Right atrium auricular region (tissue), 2 donors: ENCODE results near the gene UMODL1. TPM values are rescaled to one million over a fixed set of nuclear protein-coding genes. Genes with fewer than 3 reads are reported as not detected.

Experiments used
- DNase-seq: peaks from one replicate; pipeline ENCODE4 v3.0.0-alpha.2; 2019; ENCODE audit warnings: low spot score
- H3K27ac ChIP-seq, 2 donors: fragments of 200-600 bp; sonication (generic); 1 replicate in 1 of 2; 2 replicates in 1 of 2; pipeline ENCODE4 v1.5.1; 2016 to 2019
- H3K27me3 ChIP-seq, 2 donors: fragments of 200-600 bp; sonication (generic); one replicate each; pipeline versions ENCODE4 v1.5.1 to v1.6.0; 2017 to 2019
- H3K36me3 ChIP-seq: fragments of 200-600 bp; sonication (generic); one replicate; pipeline ENCODE4 v1.5.1; 2016
- H3K4me1 ChIP-seq, 2 donors: fragments of 200-600 bp; sonication (generic); one replicate each; pipeline versions ENCODE4 v1.5.1 to v1.6.0; 2017 to 2019
- H3K4me3 ChIP-seq, 2 donors: fragments of 200-600 bp; sonication (generic); 1 replicate in 1 of 2; 2 replicates in 1 of 2; pipeline ENCODE4 v1.5.1; 2017 to 2019; ENCODE audit warnings: mild to moderate bottlenecking in 1 of 2, moderate library complexity in 1 of 2
- H3K9me3 ChIP-seq, 2 donors: fragments of 200-600 bp; sonication (generic); one replicate each; pipeline ENCODE4 v1.5.1; 2019
- total RNA-seq, 2 donors: library from RNA; depleted of rRNA; stranded (reverse); fragments of >200 nt; gene quantifications; one replicate each; pipeline ENCODE4 v1.1.0, GENCODE V29; 2016
- TF ChIP-seq, protein P1 (sequence below), 2 donors: fragments of 200-600 bp; sonication (generic); IDR thresholded peaks; one replicate each; pipeline ENCODE4 v1.5.1; 2019; ENCODE audit warnings: antibody characterized with exemption in 2 of 2

Gene UMODL1
- total RNA-seq, 2 donors from 2014 or later, result not detected

DNA sequence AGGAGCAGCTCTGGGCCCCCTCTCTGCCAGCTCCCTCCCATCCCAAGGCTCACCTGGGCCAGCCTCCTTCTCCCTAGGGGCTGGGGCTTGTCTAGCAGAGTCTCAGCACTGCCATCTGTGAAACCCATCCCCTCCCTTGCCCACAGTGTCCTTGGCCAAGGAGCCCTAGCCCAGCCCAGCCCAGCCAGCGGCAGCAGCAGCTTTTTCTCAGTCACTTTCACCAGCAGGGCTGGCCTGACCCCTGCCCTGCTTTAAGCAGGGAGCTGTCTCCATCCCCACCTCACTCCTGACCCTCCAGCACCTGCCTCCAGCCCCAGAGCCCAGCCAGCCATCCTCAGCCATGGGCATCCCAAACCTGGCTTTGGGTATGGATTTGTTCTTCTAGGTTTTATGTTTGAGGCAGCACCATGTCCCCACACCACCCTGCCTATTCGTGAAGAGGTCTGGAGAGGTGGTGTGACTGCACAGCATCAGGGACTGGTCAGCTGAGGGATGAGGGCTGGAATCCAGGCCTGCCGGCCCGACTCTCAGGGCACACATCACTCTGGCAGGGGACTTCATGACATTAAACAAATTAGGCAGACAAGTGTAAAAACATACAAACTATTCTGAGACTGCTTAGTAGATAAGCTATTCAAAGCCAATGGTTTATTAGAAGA is 111.7 kb downstream of the UMODL1 start:
- TF ChIP-seq, protein P1, sequence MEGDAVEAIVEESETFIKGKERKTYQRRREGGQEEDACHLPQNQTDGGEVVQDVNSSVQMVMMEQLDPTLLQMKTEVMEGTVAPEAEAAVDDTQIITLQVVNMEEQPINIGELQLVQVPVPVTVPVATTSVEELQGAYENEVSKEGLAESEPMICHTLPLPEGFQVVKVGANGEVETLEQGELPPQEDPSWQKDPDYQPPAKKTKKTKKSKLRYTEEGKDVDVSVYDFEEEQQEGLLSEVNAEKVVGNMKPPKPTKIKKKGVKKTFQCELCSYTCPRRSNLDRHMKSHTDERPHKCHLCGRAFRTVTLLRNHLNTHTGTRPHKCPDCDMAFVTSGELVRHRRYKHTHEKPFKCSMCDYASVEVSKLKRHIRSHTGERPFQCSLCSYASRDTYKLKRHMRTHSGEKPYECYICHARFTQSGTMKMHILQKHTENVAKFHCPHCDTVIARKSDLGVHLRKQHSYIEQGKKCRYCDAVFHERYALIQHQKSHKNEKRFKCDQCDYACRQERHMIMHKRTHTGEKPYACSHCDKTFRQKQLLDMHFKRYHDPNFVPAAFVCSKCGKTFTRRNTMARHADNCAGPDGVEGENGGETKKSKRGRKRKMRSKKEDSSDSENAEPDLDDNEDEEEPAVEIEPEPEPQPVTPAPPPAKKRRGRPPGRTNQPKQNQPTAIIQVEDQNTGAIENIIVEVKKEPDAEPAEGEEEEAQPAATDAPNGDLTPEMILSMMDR (IDR thresholded peaks at IDR 0.05), result no peak
- no peak overlapping the region for H3K27ac ChIP-seq

GRCh38 chr21:42183374-42184266 is 112.5 kb downstream of the UMODL1 start:
- H3K27ac ChIP-seq, result no peak overlapping the region
- no peaks in the 10 kb centered on the region for H3K36me3 ChIP-seq
- TF ChIP-seq, protein P1 (IDR thresholded peaks at IDR 0.05), result no peak
- H3K4me3 ChIP-seq, result no peak overlapping the region
- H3K27me3 ChIP-seq, result no peaks in the 10 kb centered on the region
- H3K9me3 ChIP-seq, result no peaks in the 10 kb centered on the region
- H3K4me1 ChIP-seq, result peaks cover 0 to 12% of the 10 kb centered on the region in 2 donors
- DNase-seq, result peak; percentile 2

More for the DNA sequence above, 111.7 kb downstream of the UMODL1 start:
- H3K36me3 ChIP-seq, result no peaks in the 10 kb centered on the region
- no peaks in the 10 kb centered on the region for H3K9me3 ChIP-seq
- H3K4me3 ChIP-seq, result no peak overlapping the region
- H3K4me1 ChIP-seq, result peaks cover 0 to 4% of the 10 kb centered on the region in 2 donors
- peak; percentile 43 for DNase-seq
- no peaks in the 10 kb centered on the region for H3K27me3 ChIP-seq

GRCh38 chr21:42186591-42186990 is 115.5 kb downstream of the UMODL1 start:
- TF ChIP-seq, protein P1 (IDR thresholded peaks at IDR 0.05), result no peak
- no peak overlapping the region for H3K4me3 ChIP-seq
- H3K27me3 ChIP-seq, result no peaks in the 10 kb centered on the region
- no peaks in the 10 kb centered on the region for H3K36me3 ChIP-seq
- peak; percentile 2 for DNase-seq
- H3K9me3 ChIP-seq, result no peaks in the 10 kb centered on the region
- H3K27ac ChIP-seq, result no peak overlapping the region
- H3K4me1 ChIP-seq, result peaks cover 0 to 14% of the 10 kb centered on the region in 2 donors

DNA sequence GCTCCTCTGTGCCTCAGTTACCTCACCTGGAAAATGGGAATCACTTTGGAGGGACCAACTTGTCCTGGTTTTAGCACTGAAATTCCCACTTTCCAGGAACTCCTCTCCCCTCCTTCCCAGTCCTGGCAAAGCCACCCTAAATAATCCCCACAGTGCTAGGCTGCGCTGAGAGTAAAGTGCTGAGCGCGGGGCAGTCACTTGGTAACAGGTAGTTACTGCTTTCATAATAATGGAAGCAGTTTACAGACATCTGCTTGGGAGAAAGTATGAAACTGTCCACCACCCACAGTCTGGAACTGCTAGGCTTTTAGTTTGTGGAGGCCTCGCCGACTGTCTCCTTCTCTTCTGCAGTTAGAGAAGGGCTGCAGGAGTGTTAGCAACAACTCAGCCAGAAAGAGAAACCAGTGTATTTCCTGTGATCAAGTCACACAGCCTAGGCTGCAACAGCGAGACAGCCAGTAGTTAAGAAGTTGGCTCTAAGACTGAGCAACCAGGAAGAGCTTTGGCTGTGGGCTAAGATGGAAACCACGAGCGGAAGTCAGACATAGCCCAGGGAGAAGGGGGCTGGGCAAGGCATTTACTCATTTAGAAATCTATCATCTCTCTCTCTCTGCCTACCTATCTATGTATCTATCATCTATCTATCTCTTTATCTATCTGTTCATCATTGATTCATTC is 117.0 kb downstream of the UMODL1 start:
- Histone ChIP-seq H3K9me3 (no peaks in the 10 kb centered on the region), H3K27me3 (no peaks in the 10 kb centered on the region), H3K4me3 (no peak overlapping the region), H3K4me1 (peaks cover 0 to 14% of the 10 kb centered on the region in 2 donors), H3K36me3 (no peaks in the 10 kb centered on the region), H3K27ac (peak overlapping the region in 1 of 2 donors; percentile 53)
- DNase-seq, result peak; percentile 60
- TF ChIP-seq, protein P1 (IDR thresholded peaks at IDR 0.05), result no peak

DNA sequence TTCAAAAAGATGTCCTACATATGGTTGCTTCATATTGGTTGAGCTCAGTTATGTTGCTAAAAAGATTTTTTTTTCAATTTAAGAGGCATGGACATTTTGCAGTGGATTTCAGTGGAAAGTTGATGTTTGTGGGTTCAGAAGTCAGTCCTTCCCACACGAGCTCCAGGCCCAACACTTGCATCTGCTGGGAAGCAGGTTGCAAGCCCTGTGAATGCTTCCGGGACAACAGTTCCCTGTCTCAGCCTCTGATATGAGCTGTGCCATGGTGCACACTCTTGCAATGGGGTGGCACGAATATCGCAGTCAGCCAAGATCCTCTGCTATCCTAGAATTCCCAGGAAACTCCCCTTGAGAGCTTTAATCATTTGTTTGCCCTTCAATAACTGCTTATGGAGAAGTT is 117.5 kb downstream of the UMODL1 start:
- Histone ChIP-seq H3K27ac (peak overlapping the region in 1 of 2 donors; percentile 53), H3K36me3 (no peaks in the 10 kb centered on the region), H3K4me3 (no peak overlapping the region), H3K4me1 (peaks cover 0 to 14% of the 10 kb centered on the region in 2 donors), H3K27me3 (no peaks in the 10 kb centered on the region), H3K9me3 (no peaks in the 10 kb centered on the region)
- peak; percentile 40 for DNase-seq
- TF ChIP-seq, protein P1 (IDR thresholded peaks at IDR 0.05), result no peak
